Endothelial cell (in vitro differentiated cells): Measurements from ENCODE around the gene HOXD3. TPM values are rescaled to one million over a fixed set of nuclear protein-coding genes. Genes with fewer than 3 reads are reported as not detected.

Experiments used
- DNase-seq: peaks from one replicate; pipeline ENCODE4 v3.0.0; 2021; ENCODE audit warnings: low spot score
- H3K27ac Mint-ChIP-seq: one replicate; pipeline ENCODE4 v1.8.0; 2021; ENCODE audit warnings: mixed read lengths, inconsistent platforms; ENCODE audit not compliant: unreplicated experiment
- H3K27me3 Mint-ChIP-seq: one replicate; pipeline ENCODE4 v1.8.0; 2021; ENCODE audit warnings: mild to moderate bottlenecking, moderate library complexity, mixed read lengths, inconsistent platforms; ENCODE audit not compliant: unreplicated experiment
- H3K36me3 Mint-ChIP-seq: one replicate; pipeline ENCODE4 v1.8.0; 2021; ENCODE audit warnings: mild to moderate bottlenecking, low read depth, mixed read lengths, inconsistent platforms; ENCODE audit not compliant: unreplicated experiment
- H3K4me1 Mint-ChIP-seq: one replicate; pipeline ENCODE4 v1.8.0; 2021; ENCODE audit warnings: mild to moderate bottlenecking, mixed read lengths, inconsistent platforms; ENCODE audit not compliant: unreplicated experiment
- H3K4me3 Mint-ChIP-seq: one replicate; pipeline ENCODE4 v1.8.0; 2021; ENCODE audit warnings: mild to moderate bottlenecking, mixed read lengths, inconsistent platforms; ENCODE audit not compliant: unreplicated experiment
- H3K9me3 Mint-ChIP-seq: one replicate; pipeline ENCODE4 v1.8.0; 2021; ENCODE audit warnings: mixed read lengths, inconsistent platforms; ENCODE audit not compliant: unreplicated experiment
- CTCF ChIP-seq: fragments of 200-600 bp; sonication (generic); IDR thresholded peaks from one replicate; pipeline ENCODE4 v1.5.0; 2021; ENCODE audit warnings: antibody characterized with exemption; ENCODE audit not compliant: unreplicated experiment
- total RNA-seq: library from RNA; stranded (reverse); fragmentation: NEBNext Ultra II Directional; extraction: Animal tissue kit (Norgen Biotek cat#: 25700); gene quantifications from one replicate; pipeline ENCODE4 v1.2.1, GENCODE V29; 2021; ENCODE audit not compliant: unreplicated experiment

HOXD3 gene
- total RNA-seq, 1 donor from 2014 or later, result 4.1 TPM

- H3K4me1 Mint-ChIP-seq, result peaks cover 34% of the 10 kb centered on the region
- H3K36me3 Mint-ChIP-seq, result peaks cover 6% of the 10 kb centered on the region
- H3K27me3 Mint-ChIP-seq, result peaks cover 40% of the 10 kb centered on the region
- no peak for DNase-seq
- no peaks in the 10 kb centered on the region for H3K9me3 Mint-ChIP-seq
- peak overlapping the region; percentile 26 for H3K4me3 Mint-ChIP-seq
- peak overlapping the region; percentile 22 for H3K27ac Mint-ChIP-seq
- TF ChIP-seq CTCF, result no peak
Measured at GRCh38 chr2:176138526-176138922, 18.6 kb upstream of the HOXD3 start.

- no peak for TF ChIP-seq CTCF
- H3K4me3 Mint-ChIP-seq, result peak overlapping the region; percentile 60
- H3K36me3 Mint-ChIP-seq, result peaks cover 6% of the 10 kb centered on the region
- no peaks in the 10 kb centered on the region for H3K9me3 Mint-ChIP-seq
- DNase-seq, result no peak
- peaks cover 40% of the 10 kb centered on the region for H3K27me3 Mint-ChIP-seq
- H3K4me1 Mint-ChIP-seq, result peaks cover 32% of the 10 kb centered on the region
- H3K27ac Mint-ChIP-seq, result peak overlapping the region; percentile 8
Measured at GRCh38 chr2:176138923-176139660, 18.0 kb upstream of the HOXD3 start.

GRCh38 chr2:176139661-176140512 lies 17.2 kb upstream of the HOXD3 start:
- Mint-ChIP-seq H3K36me3 (peaks cover 6% of the 10 kb centered on the region), H3K9me3 (no peaks in the 10 kb centered on the region), H3K4me1 (peaks cover 30% of the 10 kb centered on the region), H3K4me3 (peak overlapping the region; percentile 60), H3K27me3 (peaks cover 40% of the 10 kb centered on the region), H3K27ac (peak overlapping the region; percentile 52)
- no peak for DNase-seq
- no peak for TF ChIP-seq CTCF

- Mint-ChIP-seq H3K36me3 (peaks cover 1% of the 10 kb centered on the region), H3K4me3 (peak overlapping the region; percentile 83), H3K9me3 (no peaks in the 10 kb centered on the region), H3K4me1 (peaks cover 21% of the 10 kb centered on the region), H3K27ac (no peak overlapping the region), H3K27me3 (peaks cover 35% of the 10 kb centered on the region)
- peak; percentile 90 for DNase-seq
- peak; percentile 99 for TF ChIP-seq CTCF
Measured at GRCh38 chr2:176140513-176141317, 16.4 kb upstream of the HOXD3 start.
